K562 (cell line): ENCODE data around the gene CDC37. TPM values are rescaled to one million over a fixed set of nuclear protein-coding genes. Genes with fewer than 3 reads are reported as not detected.

Experiments
- CTCF ChIP-seq, 3 experiments: IDR thresholded peaks in 2 of 3; conservative IDR thresholded peaks in 1 of 3; 2 replicates each; pipeline ENCODE4 v1.5.1; 2011 to 2012; ENCODE audit warnings: low read length in 3 of 3, mild to moderate bottlenecking in 3 of 3, control low read depth in 2 of 3, improper control_type of control experiment in 1 of 3, inconsistent platforms in 1 of 3, low read depth in 1 of 3, mixed read lengths in 1 of 3, moderate library complexity in 1 of 3; ENCODE audit not compliant: insufficient read depth in 2 of 3
- E2F8 ChIP-seq: fragments of 450-650 bp; IDR thresholded peaks from 2 replicates; pipeline ENCODE4 v1.7.1; 2018; ENCODE audit warnings: mild to moderate bottlenecking, low read depth; ENCODE audit not compliant: partially characterized antibody
- ETV1 ChIP-seq: fragments of 450-650 bp; conservative IDR thresholded peaks from 2 replicates; pipeline ENCODE4 v1.6.1; 2016; ENCODE audit warnings: missing genetic modification characterization, control low read depth, low read depth, missing compliant biosample characterization
- FOS ChIP-seq: IDR thresholded peaks from 3 replicates; pipeline ENCODE4 v1.6.1; 2011; ENCODE audit not compliant: insufficient read length; ENCODE audit errors: extremely low read depth
- GTF2F1 ChIP-seq: IDR thresholded peaks from 2 replicates; pipeline ENCODE4 v1.6.1; 2011; ENCODE audit warnings: low read depth, low read length, improper control_type of control experiment
- HMGN3 ChIP-seq: IDR thresholded peaks from 2 replicates; pipeline ENCODE4 v1.6.1; 2011; ENCODE audit warnings: borderline replicate concordance, low read depth, mild to moderate bottlenecking, mixed read lengths, low read length; ENCODE audit not compliant: insufficient read length; ENCODE audit errors: extremely low read depth
- MEIS2 ChIP-seq: fragments of 450-650 bp; IDR thresholded peaks from 2 replicates; pipeline ENCODE4 v1.6.1; 2014; ENCODE audit warnings: mild to moderate bottlenecking; ENCODE audit not compliant: partially characterized antibody
- MYNN ChIP-seq, 2 experiments: sonication (generic); formaldehyde crosslinking in 1 of 2; IDR thresholded peaks; 2 replicates each; pipeline versions ENCODE4 v1.5.0 to v1.6.1; 2016 to 2020; ENCODE audit warnings: antibody characterized with exemption in 1 of 2, missing genetic modification reagents in 1 of 2
- POLR2G ChIP-seq: fragments of 200-400 bp; formaldehyde crosslinking; IDR thresholded peaks from 2 replicates; pipeline ENCODE4 v1.6.1; 2017; ENCODE audit warnings: low read depth, mild to moderate bottlenecking, antibody characterized with exemption, low read length, moderate library complexity
- SIN3A ChIP-seq, 2 experiments: fragments of 150-350 bp in 1 of 2; IDR thresholded peaks; 2 replicates each; pipeline ENCODE4 v1.6.1; 2011 to 2016; ENCODE audit warnings: borderline replicate concordance in 2 of 2, low read depth in 2 of 2, low read length in 2 of 2, mild to moderate bottlenecking in 2 of 2, moderate library complexity in 2 of 2; ENCODE audit not compliant: control insufficient read depth in 1 of 2
- SMAD1 ChIP-seq: fragments of 150-350 bp; IDR thresholded peaks from 2 replicates; pipeline ENCODE4 v1.6.1; 2014; ENCODE audit warnings: low read length, low read depth; ENCODE audit not compliant: partially characterized antibody
- SMARCB1 ChIP-seq: IDR thresholded peaks from 2 replicates; pipeline ENCODE4 v1.6.1; 2011; ENCODE audit warnings: improper control_type of control experiment, low read depth; ENCODE audit not compliant: insufficient read length
- TAF9B ChIP-seq: fragments of 450-650 bp; IDR thresholded peaks from 2 replicates; pipeline ENCODE4 v1.6.1; 2018; ENCODE audit warnings: mild to moderate bottlenecking; ENCODE audit not compliant: partially characterized antibody
- VEZF1 ChIP-seq: fragments of 200-800 bp; sonication (Bioruptor generic); IDR thresholded peaks from 2 replicates; pipeline ENCODE4 v1.6.1; 2017; ENCODE audit warnings: missing genetic modification characterization, missing compliant biosample characterization
- ZBTB7A ChIP-seq: IDR thresholded peaks from 2 replicates; pipeline ENCODE4 v1.6.1; 2011; ENCODE audit warnings: low read depth, mild to moderate bottlenecking, low read length, moderate library complexity, borderline replicate concordance; ENCODE audit not compliant: control insufficient read depth
- ZFP91 ChIP-seq: sonication (generic); formaldehyde crosslinking; IDR thresholded peaks from 2 replicates; pipeline ENCODE4 v1.8.0; 2022; ENCODE audit warnings: mild to moderate bottlenecking, missing genetic modification reagents
- ZNF282 ChIP-seq: sonication (generic); formaldehyde crosslinking; IDR thresholded peaks from 2 replicates; pipeline ENCODE4 v1.8.1; 2023; ENCODE audit warnings: missing genetic modification reagents
- polyA plus RNA-seq, 8 experiments: library from polyadenylated mRNA; depleted of rRNA in 4 of 8; stranded (reverse) in 5 of 8; unstranded in 3 of 8; fragments of >200 nt; fragmentation: Nextera tagmentation in 2 of 8; fragmentation: Illumina TruSeq in 1 of 8; extraction: Ambion mirVana in 2 of 8; extraction: Trizol in 1 of 8; gene quantifications; 2 replicates each; pipeline versions ENCODE4 v1.2.1 to v1.2.3, GENCODE V29; 2011 to 2014; ENCODE audit warnings: inconsistent platforms in 1 of 8, missing spikeins in 1 of 8
- total RNA-seq, 7 experiments: library from RNA; depleted of rRNA in 6 of 7; stranded (reverse); fragments of >200 nt in 6 of 7; fragmentation: Illumina TruSeq in 2 of 7; extraction: Trizol in 2 of 7; gene quantifications; 2 replicates each; pipeline versions ENCODE4 v1.2.1 to v1.2.3, GENCODE V29; 2011 to 2021; ENCODE audit warnings: low replicate concordance in 1 of 7

The CDC37 gene
- total and polyA plus RNA-seq, 9 of the 15 experiments (the other 6 are each of a cell fraction or from before 2014, with no cell fraction given), result 6.6 to 538 (median 227) TPM

- TF ChIP-seq POLR2G (peak; percentile 78), E2F8 (peak; percentile 15), ZNF282 (CRISPR knock-in tag) (0 out of 2 replicates have a peak, but pooled peaks have one; percentile 13), SMAD1 (peak; percentile 45), MYNN (IDR thresholded peaks at IDR 0.05) (0 out of 2 replicates have a peak, but pooled peaks have one; percentile 29), MYNN (CRISPR knock-in tag; IDR thresholded peaks at IDR 0.05) (no peak), MEIS2 (peak; percentile 69), GTF2F1 (no peak), HMGN3 (peak; percentile 72), SMARCB1 (no peak), ZFP91 (CRISPR knock-in tag) (peak; percentile 62; the same call in 1 of the 2 replicates), CTCF (IDR thresholded peaks at IDR 0.05 in 2 of 3, conservative IDR thresholded peaks at IDR 0.05 in 1 of 3; ENCODE audit: insufficient read depth in 2 of 3, low read depth in 1 of 3, low read length in 3 of 3) (peak; percentile 88 to 96 (median 93)), SIN3A (IDR thresholded peaks at IDR 0.05; ENCODE audit: borderline replicate concordance in 2 of 2, control insufficient read depth in 1 of 2, low read depth in 2 of 2, low read length in 2 of 2) (no peak), FOS (no peak), TAF9B (no peak), ETV1 (tag) (no peak), ZBTB7A (peak; percentile 92), VEZF1 (peak; percentile 74)
Measured at GRCh38 chr19:10424011-10424637, 20.8 kb upstream of the CDC37 start (continued).
